Transverse colon (tissue), 3 donors: ENCODE measurements around the gene BICDL2.

Experiments used
- POLR2A ChIP-seq: fragments of 450-650 bp; IDR thresholded peaks from one replicate; pipeline ENCODE4 v1.6.1; 2016; ENCODE audit warnings: antibody characterized with exemption, mild to moderate bottlenecking, moderate library complexity
- POLR2AphosphoS5 ChIP-seq, 3 donors: sonication (generic); formaldehyde crosslinking; IDR thresholded peaks; one replicate each; pipeline ENCODE4 v1.6.1; 2016; ENCODE audit warnings: antibody characterized with exemption in 3 of 3

- TF ChIP-seq POLR2AphosphoS5 (IDR thresholded peaks at IDR 0.05) (no peak), POLR2A (no peak)
Measured at GRCh38 chr16:3065742-3066439, 29.1 kb upstream of the BICDL2 start.
